GM12878 (cell line): ENCODE data around the gene KRTAP1-1.

Experiments used
- ATF7 ChIP-seq: fragments of 450-650 bp; IDR thresholded peaks from 2 replicates; pipeline ENCODE4 v1.6.1; 2016; ENCODE audit warnings: low read depth, mild to moderate bottlenecking
- CTCF ChIP-seq, 3 experiments: IDR thresholded peaks in 2 of 3; conservative IDR thresholded peaks in 1 of 3; 2 replicates each; pipeline ENCODE4 v1.5.1; 2011; ENCODE audit warnings: low read depth in 3 of 3, low read length in 3 of 3, mild to moderate bottlenecking in 3 of 3, control low read depth in 2 of 3, moderate library complexity in 2 of 3, inconsistent platforms in 1 of 3, mixed read lengths in 1 of 3; ENCODE audit not compliant: control insufficient read depth in 2 of 3, insufficient read depth in 1 of 3; ENCODE audit errors: extremely low read depth in 1 of 3
- ELK1 ChIP-seq: IDR thresholded peaks from 2 replicates; pipeline ENCODE4 v1.6.1; 2012; ENCODE audit warnings: low read depth, low read length, improper control_type of control experiment
- FOXK2 ChIP-seq: fragments of 450-650 bp; IDR thresholded peaks from 2 replicates; pipeline ENCODE4 v1.6.1; 2017; ENCODE audit warnings: mild to moderate bottlenecking, moderate library complexity
- MAX ChIP-seq: IDR thresholded peaks from 2 replicates; pipeline ENCODE4 v1.6.1; 2012; ENCODE audit warnings: low read depth, low read length, improper control_type of control experiment
- POLR2A ChIP-seq: IDR thresholded peaks from 2 replicates; pipeline ENCODE4 v1.6.1; 2011; ENCODE audit warnings: low read depth, mild to moderate bottlenecking, low read length
- SKIL ChIP-seq: fragments of 450-650 bp; IDR thresholded peaks from 2 replicates; pipeline ENCODE4 v1.6.1; 2017; ENCODE audit warnings: mild to moderate bottlenecking, low read depth, inconsistent platforms; ENCODE audit not compliant: poor library complexity, severe bottlenecking
- SPI1 ChIP-seq: IDR thresholded peaks from 2 replicates; pipeline ENCODE4 v1.6.1; 2011; ENCODE audit warnings: low read depth, mild to moderate bottlenecking, low read length, moderate library complexity, borderline replicate concordance; ENCODE audit not compliant: insufficient read depth

- TF ChIP-seq CTCF (IDR thresholded peaks at IDR 0.05 in 2 of 3, conservative IDR thresholded peaks at IDR 0.05 in 1 of 3; ENCODE audit: control insufficient read depth in 2 of 3, extremely low read depth in 1 of 3, insufficient read depth in 1 of 3, low read depth in 3 of 3, low read length in 3 of 3) (no peak), SPI1 (no peak), MAX (no peak), ATF7 (no peak), ELK1 (no peak), SKIL (no peak), POLR2A (no peak), FOXK2 (no peak)
Measured at GRCh38 chr17:41003926-41004325, 37.3 kb downstream of the KRTAP1-1 start.
